HFF-Myc (cell line): ENCODE measurements around the gene HEG1.

Experiments used
- DNase-seq: peaks from one replicate; pipeline ENCODE4 v3.0.0-alpha.2; 2011; ENCODE audit warnings: low read depth; ENCODE audit errors: extremely low read depth
- H3K4me3 ChIP-seq: replicated peaks from 2 replicates; pipeline ENCODE4 v1.5.1; 2011; ENCODE audit warnings: low read depth, mild to moderate bottlenecking, control low read depth, low read length
- CTCF ChIP-seq: IDR thresholded peaks from 2 replicates; pipeline ENCODE4 v1.5.1; 2012; ENCODE audit warnings: mild to moderate bottlenecking, low read depth, low read length, control low read depth; ENCODE audit errors: missing control alignments

HEG1 gene

GRCh38 chr3:124973290-124973689 is 82.5 kb downstream of the HEG1 start:
- no peak for TF ChIP-seq CTCF
- no peak overlapping the region for H3K4me3 ChIP-seq
- no peak for DNase-seq

- DNase-seq = no peak
- no peak for TF ChIP-seq CTCF
- no peak overlapping the region for H3K4me3 ChIP-seq
Measured at GRCh38 chr3:124972457-124972856, 83.3 kb downstream of the HEG1 start.

- DNase-seq = no peak
- no peak for TF ChIP-seq CTCF
- H3K4me3 ChIP-seq = no peak overlapping the region
Measured at GRCh38 chr3:124969963-124970722, 85.7 kb downstream of the HEG1 start.

GRCh38 chr3:124969190-124969589 is 86.6 kb downstream of the HEG1 start:
- H3K4me3 ChIP-seq = no peak overlapping the region
- TF ChIP-seq CTCF = no peak
- DNase-seq = no peak

- H3K4me3 ChIP-seq = no peak overlapping the region
- TF ChIP-seq CTCF = no peak
- DNase-seq = no peak
Measured at GRCh38 chr3:124967964-124968363, 87.8 kb downstream of the HEG1 start.

- H3K4me3 ChIP-seq = no peak overlapping the region
- no peak for TF ChIP-seq CTCF
- DNase-seq = no peak
Measured at GRCh38 chr3:124966521-124967445, 89.0 kb downstream of the HEG1 start.
